ENCODE results near the gene CRLF1.

The CRLF1 gene

DNA sequence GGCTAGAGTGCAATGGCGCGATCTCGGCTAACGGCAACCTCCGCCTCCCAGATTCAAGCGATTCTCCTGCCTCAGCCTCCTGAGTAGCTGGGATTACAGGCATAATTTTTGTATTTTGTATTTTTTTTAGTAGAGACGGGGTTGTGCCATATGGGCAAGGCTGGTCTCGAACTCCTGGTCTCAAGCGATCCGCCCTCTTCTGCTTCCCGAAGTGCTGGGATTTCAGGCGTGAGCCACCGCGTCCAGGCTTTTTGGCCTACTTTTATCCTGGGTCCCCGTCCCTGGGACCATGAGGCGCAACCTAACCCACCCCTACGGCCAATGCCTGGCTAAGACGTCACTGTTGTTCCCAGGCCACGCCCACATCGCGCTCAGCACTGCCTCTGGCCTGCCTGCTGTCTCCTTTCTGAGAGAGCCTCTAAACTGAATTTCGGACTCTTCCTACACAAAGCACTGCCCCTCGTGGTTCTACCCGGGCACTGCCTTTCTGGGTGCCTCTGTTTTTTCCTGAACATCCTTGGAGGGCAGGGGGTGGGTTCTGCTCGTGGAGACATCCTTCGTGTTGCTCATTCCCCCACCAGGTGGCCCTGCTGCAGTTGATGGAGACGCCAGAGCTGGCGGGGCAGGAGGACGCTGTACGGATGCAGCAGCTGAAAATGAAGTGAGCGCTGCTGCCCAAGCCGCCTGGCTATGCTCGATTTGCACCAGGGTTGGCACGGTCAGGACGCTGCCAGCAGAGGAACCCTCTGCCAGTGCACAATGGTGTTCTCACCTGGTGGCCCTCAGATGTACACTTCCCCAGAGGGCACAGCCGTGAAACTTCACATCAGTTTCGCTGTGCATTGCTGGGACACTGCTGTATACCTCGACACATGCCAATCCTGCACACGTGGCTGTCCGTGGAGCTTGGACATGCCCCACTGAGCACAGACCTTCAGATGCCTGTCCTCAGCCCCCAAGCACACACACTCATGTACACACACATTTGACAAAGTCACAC lies 16.0 kb downstream of the CRLF1 start:
- peak; percentile 68 for DNase-seq

DNA sequence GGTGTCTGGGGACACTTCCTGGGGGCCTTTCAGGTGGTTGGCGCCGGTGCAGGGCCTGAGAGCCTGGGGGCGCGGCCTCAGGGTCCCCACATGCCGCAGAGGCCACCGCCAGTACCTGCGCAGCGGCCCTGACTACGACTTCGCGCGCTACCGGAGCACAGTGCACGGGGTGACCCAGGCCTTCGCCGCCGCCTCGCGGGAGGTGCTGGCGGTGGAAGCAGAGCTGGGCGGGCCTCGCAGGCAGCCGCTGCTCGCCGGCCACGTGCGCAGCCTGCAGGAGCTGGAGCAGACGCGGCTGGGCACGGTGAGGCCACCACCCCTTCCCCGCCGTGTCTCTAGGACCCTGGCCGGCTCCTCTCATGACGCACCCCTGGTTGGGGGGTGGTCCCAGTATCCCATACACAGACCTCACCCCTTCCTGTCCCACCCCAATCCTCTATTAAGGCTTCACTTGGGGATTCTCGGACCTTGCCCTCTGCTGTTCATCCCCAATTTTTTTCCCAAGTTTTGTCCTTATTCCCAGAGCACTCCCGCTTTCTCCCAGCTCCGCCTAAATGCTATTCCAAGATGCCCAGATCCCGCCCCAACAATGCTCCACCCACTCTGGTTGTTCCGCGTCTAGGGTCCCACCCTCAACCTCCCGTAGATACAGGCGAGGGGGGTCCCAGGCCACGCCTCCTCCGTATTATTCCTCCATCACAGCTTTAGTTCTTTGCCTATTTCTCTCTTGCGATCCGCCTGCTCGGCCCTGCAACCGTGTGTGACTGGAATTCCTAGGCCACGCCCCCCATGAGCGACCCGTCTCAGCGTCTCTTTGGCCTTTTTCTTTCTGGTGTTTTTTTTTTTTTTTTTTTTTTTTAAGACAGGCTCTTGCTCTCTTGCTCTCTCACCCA lies 17.0 kb downstream of the CRLF1 start:
- peak; percentile 89 for DNase-seq

DNA sequence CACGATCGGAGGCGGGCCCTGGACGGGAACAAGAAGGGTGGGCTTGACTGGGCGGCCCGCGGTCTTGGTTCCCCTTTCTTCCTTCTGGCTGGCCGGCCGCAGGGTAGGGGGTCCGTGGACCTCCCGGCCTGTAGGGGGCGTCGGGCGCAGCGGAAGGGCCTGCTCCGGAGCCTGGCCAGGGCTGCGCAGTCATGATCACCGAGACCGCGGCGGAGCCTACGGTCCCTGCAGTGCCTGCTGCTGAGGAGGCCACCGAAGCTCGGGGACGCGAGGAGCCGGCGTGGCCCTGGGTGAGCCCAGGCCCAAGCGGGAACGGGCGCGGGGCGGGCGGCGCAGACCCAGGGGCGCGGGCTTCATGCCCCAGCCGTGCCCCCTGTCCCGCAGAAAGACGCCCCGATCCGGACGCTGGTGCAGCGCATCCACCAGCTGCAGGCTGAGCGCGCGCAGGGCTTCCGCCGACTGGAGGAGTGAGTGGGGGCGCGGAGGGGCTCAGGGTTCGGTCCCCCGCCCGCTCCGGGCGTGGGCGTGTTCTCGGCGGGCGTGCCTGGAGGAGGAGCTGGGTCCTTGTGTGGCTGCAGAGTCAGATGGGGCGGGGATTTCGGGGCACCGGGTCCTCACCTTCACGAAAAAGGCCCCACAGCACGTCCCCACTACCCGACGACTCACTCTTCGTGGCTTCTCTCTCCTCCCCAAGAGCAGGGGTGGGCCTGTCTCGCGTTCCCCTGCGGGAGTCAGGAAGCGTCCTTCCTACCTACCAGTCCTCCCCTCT lies 17.8 kb downstream of the CRLF1 start, which contains the start of gene REX1BD:
REX1BD (plus strand) TSS at position 188 of the 769 bp plus-strand sequence; CDS start at position 192, 4 bp downstream.
- DNase-seq = peak; percentile 95

DNA sequence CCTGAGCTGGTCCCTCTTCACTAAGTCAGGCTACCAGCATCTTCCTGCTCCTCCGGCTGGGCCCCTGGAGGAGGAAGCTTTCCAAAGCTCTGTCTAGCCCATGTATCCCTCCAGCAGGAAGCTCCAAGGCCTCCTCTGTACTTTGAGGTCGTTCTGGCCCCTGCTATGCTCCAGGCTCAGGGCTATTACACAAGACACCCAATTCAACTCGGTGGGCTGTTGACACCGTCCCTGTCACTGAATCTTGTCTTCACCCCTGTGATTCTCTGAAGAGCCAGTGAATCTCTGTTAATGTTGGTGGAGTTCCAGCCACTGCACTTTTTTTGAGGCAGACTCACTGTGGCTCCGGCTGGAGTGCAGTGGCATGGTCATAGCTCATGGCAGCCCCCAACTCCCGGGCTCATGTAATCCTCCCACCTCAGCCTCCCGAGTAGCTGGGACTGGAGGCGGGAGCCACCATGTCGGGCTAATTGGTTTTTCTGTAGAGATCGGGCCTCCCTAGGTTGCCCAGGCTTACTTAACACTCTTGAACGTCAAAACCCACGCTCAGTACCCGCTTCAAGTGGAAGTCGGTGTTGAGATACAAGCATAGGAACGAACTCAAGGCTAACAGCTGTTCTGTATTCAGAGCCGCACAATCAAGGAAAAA lies 18.5 kb downstream of the CRLF1 start:
- DNase-seq = no peak

DNA sequence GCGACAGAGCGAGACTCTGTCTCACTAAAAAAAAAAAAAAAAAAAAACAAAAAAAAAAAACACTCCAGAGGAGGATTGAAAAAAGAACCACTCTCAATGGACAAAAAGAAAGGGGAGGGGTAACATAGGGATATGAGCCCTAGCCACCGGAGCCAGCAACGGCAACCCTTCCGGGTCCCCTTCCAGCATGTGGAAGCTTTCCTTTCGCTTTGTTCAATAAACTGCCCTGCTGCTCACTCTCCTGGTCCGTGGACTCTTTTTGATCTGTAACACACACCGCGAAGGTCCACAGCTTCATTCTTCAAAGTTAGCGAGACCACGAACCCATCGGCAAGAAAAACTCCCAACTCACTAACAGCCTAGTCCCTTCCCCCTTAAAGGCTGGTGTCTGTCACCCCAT lies 19.0 kb downstream of the CRLF1 start:
- no peak for DNase-seq

DNA sequence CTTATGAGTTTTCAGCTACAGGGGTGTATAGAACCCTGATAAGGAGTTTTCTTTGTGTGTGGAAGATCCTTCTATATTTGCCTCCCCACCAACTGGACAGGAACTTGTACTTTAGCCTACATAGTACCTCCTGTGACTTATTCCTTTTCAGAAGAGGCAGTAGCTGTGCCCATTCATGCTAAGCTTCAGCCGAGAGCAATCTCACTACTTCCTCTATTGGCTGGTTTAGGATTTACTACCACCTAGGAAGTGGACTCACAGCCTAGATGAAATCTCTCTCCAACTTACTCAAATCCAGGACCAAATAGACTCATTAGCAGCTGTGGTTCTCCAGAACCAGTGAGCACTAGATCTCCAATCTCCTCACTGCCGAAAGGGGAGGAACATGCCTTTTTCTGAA lies 20.3 kb downstream of the CRLF1 start:
- peak; percentile 63 for DNase-seq

DNA sequence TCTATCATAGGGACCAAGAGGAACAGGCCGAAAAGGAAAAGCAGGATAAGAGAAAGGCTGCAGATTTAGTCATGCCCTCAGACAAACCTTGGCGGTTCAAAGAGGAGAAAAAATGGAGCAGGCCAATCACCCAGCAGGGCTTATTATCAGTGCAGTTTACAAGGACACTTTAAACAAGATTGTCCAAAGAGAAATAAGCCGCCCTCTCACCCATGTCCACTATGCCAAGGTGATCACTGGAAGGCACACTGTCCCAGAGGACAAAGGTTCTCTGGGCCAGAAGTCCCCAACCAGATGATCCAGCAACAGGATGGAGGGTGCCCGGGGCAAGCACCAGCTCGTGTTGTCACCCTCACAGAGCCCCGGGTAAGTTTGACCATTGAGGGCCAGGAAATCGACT lies 26.3 kb downstream of the CRLF1 start:
- DNase-seq = no peak

DNA sequence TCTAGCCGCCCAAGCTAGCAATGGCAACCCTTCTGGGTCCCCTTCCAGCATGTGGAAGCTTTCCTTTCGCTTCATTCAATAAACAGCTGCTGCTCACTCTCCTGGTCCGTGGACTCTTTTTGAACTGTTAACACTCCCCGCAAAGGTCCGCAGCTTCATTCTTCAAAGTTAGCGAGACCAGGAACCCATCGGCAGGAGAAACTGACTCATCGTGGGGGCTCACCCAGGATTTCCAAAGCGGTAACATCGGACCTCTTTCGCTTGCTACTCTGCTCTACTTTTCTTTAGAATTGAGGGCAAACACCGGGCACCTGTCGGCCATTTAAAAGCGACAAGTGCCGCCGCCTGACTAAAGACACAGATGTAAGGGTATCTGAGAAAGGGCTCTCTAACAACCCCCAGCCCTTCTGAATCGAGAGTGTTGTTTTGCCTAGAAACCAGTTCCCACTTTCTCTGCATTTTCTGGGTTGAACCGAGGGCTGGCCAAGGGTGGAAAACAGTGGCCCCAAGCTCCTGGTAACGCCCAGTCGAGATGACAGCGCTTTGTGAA lies 29.2 kb downstream of the CRLF1 start:
- DNase-seq = no peak

DNA sequence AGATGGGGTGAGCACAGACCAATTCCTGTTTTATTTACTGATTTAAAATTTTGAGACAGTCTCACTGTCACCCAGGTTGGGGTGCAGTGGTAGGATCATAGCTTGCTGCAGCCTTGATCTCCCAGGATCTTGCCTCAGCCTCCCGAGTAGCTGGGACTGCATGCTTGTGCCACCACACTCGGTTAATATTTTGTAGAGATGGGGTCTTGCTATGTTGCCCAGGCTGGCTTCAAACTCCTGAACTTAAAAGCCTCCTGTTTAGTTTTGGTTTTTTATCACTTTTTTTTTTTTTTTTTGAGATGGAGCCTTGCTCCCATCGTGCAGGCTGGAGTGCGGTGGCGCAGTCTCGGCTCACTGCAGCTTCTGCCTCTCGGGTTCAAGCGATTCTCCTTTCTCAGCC lies 30.2 kb downstream of the CRLF1 start:
- no peak for DNase-seq

DNA sequence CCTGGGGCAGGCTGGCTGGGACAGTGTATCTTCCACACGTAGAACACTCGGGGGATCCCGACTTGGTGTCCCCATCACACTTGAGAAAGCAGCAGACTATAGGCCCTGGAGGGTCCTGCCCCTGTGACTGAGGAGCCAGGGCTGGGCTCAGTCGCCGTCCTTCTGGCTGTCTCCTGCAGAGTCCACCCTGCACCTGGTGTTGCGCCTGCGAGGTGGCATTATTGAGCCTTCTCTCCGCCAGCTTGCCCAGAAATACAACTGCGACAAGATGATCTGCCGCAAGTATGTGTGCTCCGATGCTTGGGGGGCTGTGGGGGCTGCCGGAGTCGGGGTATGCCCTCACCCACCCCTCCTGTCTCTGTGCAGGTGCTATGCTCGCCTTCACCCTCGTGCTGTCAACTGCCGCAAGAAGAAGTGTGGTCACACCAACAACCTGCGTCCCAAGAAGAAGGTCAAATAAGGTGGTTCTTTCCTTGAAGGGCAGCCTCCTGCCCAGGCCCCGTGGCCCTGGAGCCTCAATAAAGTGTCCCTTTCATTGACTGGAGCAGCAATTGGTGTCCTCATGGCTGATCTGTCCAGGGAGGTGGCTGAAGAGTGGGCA lies 31.8 kb downstream of the CRLF1 start:
- DNase-seq = no peak

DNA sequence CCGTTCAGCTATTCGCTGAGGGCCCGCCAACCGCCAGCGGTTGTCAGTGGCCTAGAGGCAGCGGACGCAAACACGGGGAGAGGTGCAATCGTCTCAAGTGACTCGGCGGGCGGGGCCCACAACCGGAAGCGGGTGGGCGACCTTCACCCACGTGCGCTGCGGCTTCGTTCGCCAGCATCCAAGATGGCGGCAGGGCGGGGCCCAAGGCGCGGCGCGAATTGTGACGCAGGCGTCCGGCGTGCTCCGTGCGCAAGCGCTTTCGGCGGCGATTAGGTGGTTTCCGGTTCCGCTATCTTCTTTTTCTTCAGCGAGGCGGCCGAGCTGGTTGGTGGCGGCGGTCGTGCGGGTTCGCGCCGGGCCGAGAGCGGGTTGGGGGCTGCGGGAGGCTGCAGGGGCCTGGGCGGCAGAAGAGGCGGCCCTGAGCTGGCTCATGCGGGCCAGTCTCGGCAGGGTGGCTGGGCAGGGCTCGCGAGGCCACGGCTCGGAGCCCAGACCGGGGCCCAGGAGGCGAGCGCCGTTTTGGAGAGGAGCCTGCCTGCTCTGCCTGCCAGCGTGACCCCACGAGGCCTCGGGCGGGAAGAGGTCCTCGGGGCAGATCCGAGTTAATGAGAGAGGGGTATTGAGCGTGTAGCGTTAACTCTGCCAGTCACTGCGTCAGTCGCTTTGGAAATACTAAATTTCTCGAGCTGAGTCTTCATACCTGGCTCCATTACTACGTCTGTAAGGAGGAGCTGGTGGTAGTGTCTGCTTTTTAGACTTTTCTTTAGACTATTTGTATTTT lies 34.8 kb downstream of the CRLF1 start, which contains the start of gene UBA52:
UBA52 (plus strand) TSS at position 294 of the 781 bp plus-strand sequence. CDS start 1,444 bp downstream, outside the sequence.
- peak; percentile 99 for DNase-seq

DNA sequence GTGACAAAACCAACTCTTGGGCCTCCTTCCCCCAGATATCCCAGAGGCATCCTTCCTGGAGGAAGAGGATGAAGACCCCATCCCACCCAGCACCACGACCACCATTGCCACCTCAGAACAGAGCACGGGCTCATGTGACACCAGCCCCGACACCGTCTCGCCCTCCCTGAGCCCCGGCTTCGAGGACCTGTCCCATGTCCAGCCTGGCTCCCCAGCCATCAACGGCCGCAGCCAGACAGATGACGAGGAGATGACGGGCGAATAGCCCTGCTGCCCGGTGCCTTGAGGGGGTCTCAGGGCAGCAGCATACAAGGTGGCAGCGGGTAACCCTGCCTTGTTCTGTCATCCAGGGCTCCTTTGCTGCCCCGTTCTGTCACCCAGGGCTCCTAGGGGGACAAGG lies 38.2 kb downstream of the CRLF1 start:
- no peak for DNase-seq

DNA sequence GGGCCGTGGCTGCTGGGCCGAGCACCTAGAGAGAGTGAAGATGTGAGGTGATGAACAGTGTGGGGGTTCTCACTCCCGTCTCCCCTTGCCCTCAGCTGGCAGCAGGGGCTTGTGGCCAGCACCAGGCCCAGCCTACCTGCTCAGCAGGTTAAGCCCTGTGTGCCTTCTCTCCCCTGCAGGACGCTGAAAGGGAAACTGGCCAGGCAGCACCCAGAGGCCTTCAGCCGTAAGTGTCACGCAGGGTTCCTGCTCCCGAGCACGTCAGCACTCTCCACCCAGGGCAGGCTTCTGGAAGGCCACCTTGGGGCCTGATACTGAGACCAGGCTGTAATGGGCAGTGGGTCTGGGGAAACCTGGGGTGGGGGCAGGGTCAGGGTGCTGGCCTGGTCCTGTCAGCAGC lies 39.6 kb downstream of the CRLF1 start:
- no peak for DNase-seq

DNA sequence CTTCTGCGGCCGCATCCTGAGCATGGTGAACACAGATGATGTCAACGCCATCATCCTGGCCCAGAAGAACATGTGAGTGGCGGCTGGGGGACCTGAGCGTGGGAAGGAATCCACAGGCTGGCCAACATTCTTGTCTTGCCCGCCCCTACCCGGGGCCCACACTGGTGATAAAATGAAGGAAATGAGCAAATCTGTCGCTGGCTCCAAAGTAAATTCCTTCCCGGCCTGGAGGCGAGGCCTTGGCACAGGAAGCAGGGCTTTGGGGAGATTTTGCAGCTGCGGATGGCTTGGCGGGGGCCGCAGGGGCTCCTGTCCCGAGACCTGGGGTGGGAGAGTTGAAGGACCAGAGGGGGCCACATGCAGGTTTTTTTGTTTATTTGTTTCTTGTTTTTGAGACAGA lies 44.5 kb downstream of the CRLF1 start:
- no peak for DNase-seq

DNA sequence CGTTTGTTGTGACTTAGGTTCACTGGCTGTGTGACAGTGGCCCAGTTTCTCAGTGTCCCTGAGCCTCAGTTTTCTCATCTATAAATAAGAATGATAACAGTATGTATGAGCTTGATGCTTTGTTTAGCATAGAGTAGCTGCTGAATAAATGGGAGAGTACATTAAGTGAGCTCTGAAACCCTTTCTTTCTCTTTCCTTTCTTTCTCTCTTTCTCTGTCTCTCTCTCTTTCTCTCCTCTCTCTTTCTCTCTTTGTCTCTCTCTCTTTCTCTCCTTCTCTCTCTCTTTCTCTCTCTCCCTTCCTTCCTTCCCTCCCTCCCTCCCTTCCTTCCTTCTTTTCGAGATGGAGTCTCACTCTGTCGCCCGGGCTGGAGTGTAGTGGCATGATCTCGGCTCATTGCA lies 46.9 kb downstream of the CRLF1 start:
- DNase-seq = no peak

DNA sequence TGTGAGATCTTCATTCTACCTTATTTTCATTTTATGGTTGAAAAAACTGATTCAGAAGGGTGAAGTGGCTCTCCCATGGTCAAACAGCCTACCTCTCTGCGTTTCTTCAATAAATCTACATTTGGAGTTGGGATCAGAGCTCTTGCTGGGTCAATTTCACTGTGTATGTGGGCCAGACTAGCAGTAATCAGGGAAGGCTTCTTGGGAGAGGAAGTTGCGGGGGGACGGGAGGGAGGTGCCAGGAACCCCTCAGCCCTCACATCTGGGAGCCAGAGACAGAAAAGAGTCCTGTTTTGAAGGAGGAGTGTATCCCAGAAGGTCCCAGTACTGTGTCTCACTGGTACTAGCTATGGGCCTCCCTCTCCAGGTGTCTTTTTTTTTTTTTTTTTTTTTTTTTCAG lies 48.0 kb downstream of the CRLF1 start:
- DNase-seq = peak; percentile 23

DNA sequence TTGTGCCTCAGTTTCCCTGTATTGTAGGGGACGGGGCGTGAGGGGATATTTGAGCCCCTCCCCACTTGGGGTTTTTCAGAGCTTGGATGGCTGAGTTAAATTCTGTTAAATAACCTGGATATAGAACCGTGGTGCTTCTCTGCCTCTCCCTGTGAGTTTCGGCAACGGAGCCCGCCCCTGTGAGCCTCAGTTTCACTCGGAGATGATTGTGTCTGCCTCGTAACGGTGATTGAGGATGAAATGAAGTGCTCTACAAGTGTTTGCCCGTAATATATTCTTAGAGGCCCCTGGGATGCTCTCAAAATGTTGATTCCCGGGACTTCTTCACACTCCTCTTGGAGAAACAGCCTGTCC lies 48.4 kb downstream of the CRLF1 start:
- DNase-seq = peak; percentile 18

DNA sequence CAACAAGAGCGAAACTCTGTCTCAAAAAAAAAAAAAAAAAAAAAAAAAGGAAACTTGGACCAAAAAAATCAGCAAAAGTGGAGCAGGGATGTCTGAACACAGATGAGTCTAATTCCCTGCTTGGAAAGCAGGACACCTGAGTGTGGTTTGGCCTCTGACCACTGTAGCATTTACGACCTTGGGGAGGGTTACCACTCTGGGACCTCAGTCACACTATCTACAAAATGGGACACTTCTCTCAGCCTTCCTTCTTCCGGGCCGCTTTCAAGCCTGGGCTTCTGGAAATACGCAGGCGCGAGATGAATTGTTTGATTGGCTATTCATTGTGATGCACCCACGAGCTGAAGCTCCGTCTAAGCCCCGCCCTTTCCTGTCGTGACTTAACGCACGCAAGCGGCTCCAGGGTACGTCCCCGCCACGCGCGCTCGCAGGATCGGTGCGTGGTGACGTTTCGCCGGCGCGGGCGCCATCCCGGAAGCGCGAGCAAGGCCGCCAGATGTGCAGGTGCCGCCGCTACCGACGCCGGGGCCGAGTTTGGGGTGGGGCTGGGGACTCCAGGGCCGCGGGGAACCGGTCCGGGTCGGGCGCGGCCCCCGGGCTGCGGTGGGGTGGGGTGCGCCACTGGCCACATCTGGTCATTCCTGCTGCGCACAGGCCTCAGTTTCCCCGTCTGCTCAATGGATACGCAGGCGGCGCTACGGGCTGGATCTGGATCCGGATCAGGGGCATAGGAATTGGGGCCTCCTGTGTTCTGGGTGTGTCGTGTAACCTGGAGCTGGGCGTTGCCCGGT lies 49.0 kb downstream of the CRLF1 start, which contains the start of gene KXD1:
KXD1 (plus strand) TSS at position 460 of the 791 bp plus-strand sequence. CDS start 4,187 bp downstream, outside the sequence.
- DNase-seq = peak; percentile 100

DNA sequence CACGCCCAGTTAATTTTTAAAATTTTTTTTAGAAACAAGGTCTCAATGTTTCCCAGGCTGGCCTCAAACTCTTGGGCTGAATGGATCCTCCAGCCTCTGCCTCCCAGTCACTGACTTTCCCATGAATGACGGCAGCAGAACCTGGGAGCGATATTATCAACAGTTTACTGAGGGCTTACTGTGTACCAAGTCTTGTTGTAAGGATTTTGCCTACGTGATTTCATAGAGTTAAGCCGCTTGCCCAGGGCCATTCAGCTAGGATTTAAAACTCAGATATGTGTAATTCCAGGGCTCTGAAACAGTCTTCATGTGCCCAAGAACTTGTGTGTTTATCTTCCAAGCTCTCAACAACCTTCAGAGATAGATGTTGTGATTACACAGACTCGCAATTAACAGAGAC lies 55.0 kb downstream of the CRLF1 start:
- DNase-seq = no peak
